Measurements from ENCODE around the gene CD226. TPM values are rescaled to one million over a fixed set of nuclear protein-coding genes. Genes with fewer than 3 reads are reported as not detected.

The CD226 gene
- total and polyA plus RNA-seq, 2 of the 4 experiments (the other 2 are of a cell fraction) = 0.29 to 1.1 TPM

DNA sequence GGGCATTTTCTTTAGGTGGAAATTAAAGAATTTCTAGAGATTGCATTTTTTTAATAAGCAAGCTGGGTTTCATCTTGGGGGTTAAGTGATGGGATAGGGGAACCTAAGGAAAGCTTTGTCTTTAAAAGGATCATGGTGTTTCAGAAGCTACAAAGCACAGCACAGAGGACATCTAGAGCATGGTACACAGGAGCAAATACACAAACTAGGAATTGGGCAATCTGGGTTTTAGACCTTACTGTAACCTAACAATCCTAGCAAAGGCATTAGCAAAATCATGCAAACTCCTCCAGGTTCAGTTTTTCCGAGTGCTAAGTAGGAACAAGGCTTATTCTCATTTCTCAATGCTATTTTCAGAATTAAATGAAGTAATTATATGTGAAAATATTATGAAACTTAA, 134.1 kb downstream of the CD226 start:
- no CpG with 5 or more reads among the region's 1 CpG for WGBS, 2 experiments (ENCODE audit: extremely low coverage in 2 of 2, insufficient read length in 1 of 2)
- Histone ChIP-seq H3K14ac (replicated peaks; ENCODE audit: low read depth, low read length) (no peak overlapping the region), H4K20me1 (ENCODE audit: insufficient read depth, low read length) (no peaks in the 10 kb centered on the region), H3K4me1 (ENCODE audit: control insufficient read depth, insufficient read depth, low read length) (peaks cover 10% of the 10 kb centered on the region), H2BK120ac (ENCODE audit: low read depth, low read length) (no peak overlapping the region), H2AK5ac (ENCODE audit: low read depth, low read length) (no peak overlapping the region; the same call in 1 of the 2 replicates), H3K4me3 (ENCODE audit: insufficient read depth, low read depth, low read length) (no peak overlapping the region), H3K27ac (ENCODE audit: insufficient read depth, low read length) (no peak overlapping the region), H3K36me3 (ENCODE audit: control insufficient read depth, insufficient read depth, low read length) (no peaks in the 10 kb centered on the region), H2BK15ac (ENCODE audit: low read depth, low read length) (no peak overlapping the region), H3K4ac (ENCODE audit: low read depth, low read length) (no peak overlapping the region), H2AFZ (replicated peaks; ENCODE audit: low read length, poor library complexity) (no peak overlapping the region), H3K23ac (ENCODE audit: low read depth, low read length) (no peak overlapping the region), H3K9ac (ENCODE audit: low read depth, low read length) (no peak overlapping the region), H3K9me1 (ENCODE audit: insufficient read depth, low read length) (peaks cover 5% of the 10 kb centered on the region; the same call in 1 of the 2 replicates), H4K91ac (ENCODE audit: insufficient read depth, low read depth, low read length) (no peak overlapping the region), H3K27me3 (ENCODE audit: control insufficient read depth, insufficient read depth, low read length) (no peaks in the 10 kb centered on the region), H2BK20ac (ENCODE audit: low read depth, low read length) (no peak overlapping the region), H3K79me1 (ENCODE audit: low read depth in 1 of 2, low read length in 2 of 2) (no peaks in the 10 kb centered on the region), H3K4me2 (ENCODE audit: low read depth, low read length) (no peak overlapping the region), H4K8ac (ENCODE audit: low read depth in 2 of 2, low read length in 2 of 2) (no peak overlapping the region), H3K18ac (ENCODE audit: low read depth, low read length) (no peak overlapping the region), H4K5ac (ENCODE audit: low read depth, low read length) (no peak overlapping the region), H2BK5ac (ENCODE audit: low read depth, low read length, poor library complexity, severe bottlenecking) (no peak overlapping the region), H3K56ac (ENCODE audit: extremely low read depth, insufficient read depth, low read length) (no peak overlapping the region), H2AK9ac (replicated peaks; ENCODE audit: low read depth, low read length, poor library complexity) (no peak overlapping the region), H3K9me3 (ENCODE audit: control insufficient read depth, insufficient read depth, low read length) (no peaks in the 10 kb centered on the region)
- intact Hi-C loops (cut with micrococcal nuclease) (no loop called here), dilution Hi-C loops (cut with HindIII; ENCODE audit: low sequenced_read_pairs, unreplicated experiment) (no loop called here), in situ Hi-C loops (cut with MboI; ENCODE audit: low sequenced_read_pairs) (no loop called here)
- DNase-seq (no peak), ATAC-seq (ENCODE audit: low read depth) (no peak)
- ChIA-PET CTCF (no interaction called here), POLR2A (ENCODE audit: unreplicated experiment) (no interaction called here)
- no TSS peak for BruUV-seq (replicated peaks)
- TF ChIP-seq FOS (IDR thresholded peaks at IDR 0.05; ENCODE audit: low read depth, low read length) (no peak), POLR2A (IDR thresholded peaks at IDR 0.05; ENCODE audit: low read depth, low read length) (no peak), SMC3 (IDR thresholded peaks at IDR 0.05; ENCODE audit: low read depth, low read length) (no peak), CHD1 (IDR thresholded peaks at IDR 0.05; ENCODE audit: low read depth, low read length) (no peak), BHLHE40 (IDR thresholded peaks at IDR 0.05; ENCODE audit: low read depth, low read length) (no peak), RCOR1 (IDR thresholded peaks at IDR 0.05; ENCODE audit: insufficient replicate concordance, low read length) (no peak), RFX5 (IDR thresholded peaks at IDR 0.05; ENCODE audit: low read depth, low read length) (no peak), MXI1 (IDR thresholded peaks at IDR 0.05; ENCODE audit: borderline replicate concordance, low read depth, low read length) (no peak), MAFK (IDR thresholded peaks at IDR 0.05; ENCODE audit: low read depth, low read length) (no peak), CEBPB (IDR thresholded peaks at IDR 0.05; ENCODE audit: low read depth, low read length) (no peak), MAZ (IDR thresholded peaks at IDR 0.05; ENCODE audit: borderline replicate concordance, low read depth, low read length) (no peak), RAD21 (IDR thresholded peaks at IDR 0.05; ENCODE audit: low read length) (no peak), NFE2L2 (IDR thresholded peaks at IDR 0.05; ENCODE audit: low read depth, low read length) (no peak)
- TF ChIP-seq, protein P1, sequence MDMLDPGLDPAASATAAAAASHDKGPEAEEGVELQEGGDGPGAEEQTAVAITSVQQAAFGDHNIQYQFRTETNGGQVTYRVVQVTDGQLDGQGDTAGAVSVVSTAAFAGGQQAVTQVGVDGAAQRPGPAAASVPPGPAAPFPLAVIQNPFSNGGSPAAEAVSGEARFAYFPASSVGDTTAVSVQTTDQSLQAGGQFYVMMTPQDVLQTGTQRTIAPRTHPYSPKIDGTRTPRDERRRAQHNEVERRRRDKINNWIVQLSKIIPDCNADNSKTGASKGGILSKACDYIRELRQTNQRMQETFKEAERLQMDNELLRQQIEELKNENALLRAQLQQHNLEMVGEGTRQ (IDR thresholded peaks at IDR 0.05; ENCODE audit: low read depth, low read length) = no peak
- TF ChIP-seq, protein P2, sequence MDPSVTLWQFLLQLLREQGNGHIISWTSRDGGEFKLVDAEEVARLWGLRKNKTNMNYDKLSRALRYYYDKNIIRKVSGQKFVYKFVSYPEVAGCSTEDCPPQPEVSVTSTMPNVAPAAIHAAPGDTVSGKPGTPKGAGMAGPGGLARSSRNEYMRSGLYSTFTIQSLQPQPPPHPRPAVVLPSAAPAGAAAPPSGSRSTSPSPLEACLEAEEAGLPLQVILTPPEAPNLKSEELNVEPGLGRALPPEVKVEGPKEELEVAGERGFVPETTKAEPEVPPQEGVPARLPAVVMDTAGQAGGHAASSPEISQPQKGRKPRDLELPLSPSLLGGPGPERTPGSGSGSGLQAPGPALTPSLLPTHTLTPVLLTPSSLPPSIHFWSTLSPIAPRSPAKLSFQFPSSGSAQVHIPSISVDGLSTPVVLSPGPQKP (IDR thresholded peaks at IDR 0.05; ENCODE audit: borderline replicate concordance, low read depth, low read length) = no peak
- TF ChIP-seq, protein P3, sequence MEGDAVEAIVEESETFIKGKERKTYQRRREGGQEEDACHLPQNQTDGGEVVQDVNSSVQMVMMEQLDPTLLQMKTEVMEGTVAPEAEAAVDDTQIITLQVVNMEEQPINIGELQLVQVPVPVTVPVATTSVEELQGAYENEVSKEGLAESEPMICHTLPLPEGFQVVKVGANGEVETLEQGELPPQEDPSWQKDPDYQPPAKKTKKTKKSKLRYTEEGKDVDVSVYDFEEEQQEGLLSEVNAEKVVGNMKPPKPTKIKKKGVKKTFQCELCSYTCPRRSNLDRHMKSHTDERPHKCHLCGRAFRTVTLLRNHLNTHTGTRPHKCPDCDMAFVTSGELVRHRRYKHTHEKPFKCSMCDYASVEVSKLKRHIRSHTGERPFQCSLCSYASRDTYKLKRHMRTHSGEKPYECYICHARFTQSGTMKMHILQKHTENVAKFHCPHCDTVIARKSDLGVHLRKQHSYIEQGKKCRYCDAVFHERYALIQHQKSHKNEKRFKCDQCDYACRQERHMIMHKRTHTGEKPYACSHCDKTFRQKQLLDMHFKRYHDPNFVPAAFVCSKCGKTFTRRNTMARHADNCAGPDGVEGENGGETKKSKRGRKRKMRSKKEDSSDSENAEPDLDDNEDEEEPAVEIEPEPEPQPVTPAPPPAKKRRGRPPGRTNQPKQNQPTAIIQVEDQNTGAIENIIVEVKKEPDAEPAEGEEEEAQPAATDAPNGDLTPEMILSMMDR (conservative IDR thresholded peaks at IDR 0.05; ENCODE audit: low read depth, low read length) = no peak

Data from IMR-90 (cell line).